ENCODE results near the gene TNFRSF19. TPM values are rescaled to one million over a fixed set of nuclear protein-coding genes. Genes with fewer than 3 reads are reported as not detected.

TNFRSF19 gene
- total RNA-seq, 1 donor from 2014 or later = 1.6 TPM

- Mint-ChIP-seq H3K9me3 (ENCODE audit: unreplicated experiment) (no peaks in the 10 kb centered on the region), H3K4me3 (ENCODE audit: unreplicated experiment) (no peak overlapping the region), H3K27me3 (ENCODE audit: unreplicated experiment) (peaks cover 38% of the 10 kb centered on the region), H3K4me1 (ENCODE audit: unreplicated experiment) (peaks cover 10% of the 10 kb centered on the region), H3K36me3 (ENCODE audit: unreplicated experiment) (no peaks in the 10 kb centered on the region), H3K27ac (ENCODE audit: unreplicated experiment) (no peak overlapping the region)
- DNase-seq (ENCODE audit: extremely low spot score, unreplicated experiment) = no peak
- no peak for TF ChIP-seq CTCF (IDR thresholded peaks at IDR 0.05)
These were observed 2.2 kb upstream of the TNFRSF19 start for GRCh38 chr13:23567906-23568460.

- Mint-ChIP-seq H3K27me3 (ENCODE audit: unreplicated experiment) (peaks cover 48% of the 10 kb centered on the region), H3K27ac (ENCODE audit: unreplicated experiment) (no peak overlapping the region), H3K4me1 (ENCODE audit: unreplicated experiment) (peaks cover 10% of the 10 kb centered on the region), H3K9me3 (ENCODE audit: unreplicated experiment) (no peaks in the 10 kb centered on the region), H3K4me3 (ENCODE audit: unreplicated experiment) (no peak overlapping the region), H3K36me3 (ENCODE audit: unreplicated experiment) (no peaks in the 10 kb centered on the region)
- no peak for DNase-seq (ENCODE audit: extremely low spot score, unreplicated experiment)
- peak; percentile 9 for TF ChIP-seq CTCF (IDR thresholded peaks at IDR 0.05)
These were observed 706 bp downstream of the TNFRSF19 start for GRCh38 chr13:23570921-23571315.

GRCh38 chr13:23571431-23571830 is 1.2 kb downstream of the TNFRSF19 start:
- no peak for TF ChIP-seq CTCF (IDR thresholded peaks at IDR 0.05)
- Mint-ChIP-seq H3K4me3 (ENCODE audit: unreplicated experiment) (no peak overlapping the region), H3K27me3 (ENCODE audit: unreplicated experiment) (peaks cover 48% of the 10 kb centered on the region), H3K27ac (ENCODE audit: unreplicated experiment) (no peak overlapping the region), H3K9me3 (ENCODE audit: unreplicated experiment) (no peaks in the 10 kb centered on the region), H3K4me1 (ENCODE audit: unreplicated experiment) (peaks cover 10% of the 10 kb centered on the region), H3K36me3 (ENCODE audit: unreplicated experiment) (no peaks in the 10 kb centered on the region)
- DNase-seq (ENCODE audit: extremely low spot score, unreplicated experiment) = no peak

- H3K27ac Mint-ChIP-seq (ENCODE audit: unreplicated experiment) = no peak overlapping the region
- H3K36me3 Mint-ChIP-seq (ENCODE audit: unreplicated experiment) = no peaks in the 10 kb centered on the region
- TF ChIP-seq CTCF (IDR thresholded peaks at IDR 0.05) = no peak
- DNase-seq (ENCODE audit: extremely low spot score, unreplicated experiment) = no peak
- H3K4me3 Mint-ChIP-seq (ENCODE audit: unreplicated experiment) = no peak overlapping the region
- H3K27me3 Mint-ChIP-seq (ENCODE audit: unreplicated experiment) = peaks cover 52% of the 10 kb centered on the region
- H3K9me3 Mint-ChIP-seq (ENCODE audit: unreplicated experiment) = no peaks in the 10 kb centered on the region
- peaks cover 10% of the 10 kb centered on the region for H3K4me1 Mint-ChIP-seq (ENCODE audit: unreplicated experiment)
These were observed 2.6 kb downstream of the TNFRSF19 start for GRCh38 chr13:23572836-23573235.

- peaks cover 10% of the 10 kb centered on the region for H3K4me1 Mint-ChIP-seq (ENCODE audit: unreplicated experiment)
- H3K9me3 Mint-ChIP-seq (ENCODE audit: unreplicated experiment) = no peaks in the 10 kb centered on the region
- no peak overlapping the region for H3K27ac Mint-ChIP-seq (ENCODE audit: unreplicated experiment)
These were observed 4.4 kb downstream of the TNFRSF19 start for GRCh38 chr13:23574421-23575145.

More at GRCh38 chr13:23574421-23575145, 4.4 kb downstream of the TNFRSF19 start:
- no peaks in the 10 kb centered on the region for H3K36me3 Mint-ChIP-seq (ENCODE audit: unreplicated experiment)
- no peak overlapping the region for H3K4me3 Mint-ChIP-seq (ENCODE audit: unreplicated experiment)
- no peak for TF ChIP-seq CTCF (IDR thresholded peaks at IDR 0.05)
- DNase-seq (ENCODE audit: extremely low spot score, unreplicated experiment) = no peak
- peaks cover 50% of the 10 kb centered on the region for H3K27me3 Mint-ChIP-seq (ENCODE audit: unreplicated experiment)
